SK-N-SH treated with all-trans-retinoic acid at 6 μM for 48 hours (cell line): ENCODE data around the gene CYS1.
"Not testable (repeated sequence)": the region's sequence is repeated elsewhere in the genome, so short reads cannot be mapped to it uniquely, and the experiment has no call there.

Experiments used
- ATAC-seq: fragments of 200-7000 bp; cut with Tn5 transposase; 3 replicates; pipeline ENCODE4 v1.9.1; 2020; ENCODE audit warnings: mild to moderate bottlenecking, moderate library complexity
- ARNTL ChIP-seq: fragments of 450-650 bp; formaldehyde crosslinking; IDR thresholded peaks from 2 replicates; pipeline ENCODE4 v1.5.0; 2020; ENCODE audit warnings: low read depth, mild to moderate bottlenecking, moderate library complexity, borderline replicate concordance
- BACH2 ChIP-seq: fragments of 250-450 bp; sonication (Bioruptor Pico); IDR thresholded peaks from 2 replicates; pipeline ENCODE4 v1.9.0; 2021; ENCODE audit warnings: mild to moderate bottlenecking, borderline replicate concordance
- CSDC2 ChIP-seq: fragments of 250-450 bp; sonication (Bioruptor Pico); IDR thresholded peaks from 2 replicates; pipeline ENCODE4 v1.5.0; 2020; ENCODE audit warnings: mild to moderate bottlenecking, moderate library complexity
- CSRNP3 ChIP-seq: fragments of 250-450 bp; sonication (Bioruptor Pico); IDR thresholded peaks from 2 replicates; pipeline ENCODE4 v1.5.1; 2021; ENCODE audit warnings: mild to moderate bottlenecking, moderate library complexity
- ESRRG ChIP-seq: fragments of 250-450 bp; sonication (Bioruptor Pico); IDR thresholded peaks from 2 replicates; pipeline ENCODE4 v1.6.1; 2021; ENCODE audit warnings: mild to moderate bottlenecking
- GLIS3 ChIP-seq: fragments of 250-450 bp; sonication (Bioruptor Pico); IDR thresholded peaks from 2 replicates; pipeline ENCODE4 v1.5.0; 2020; ENCODE audit warnings: mild to moderate bottlenecking, moderate library complexity
- OSR1 ChIP-seq: fragments of 250-450 bp; sonication (Bioruptor Pico); IDR thresholded peaks from 2 replicates; pipeline ENCODE4 v1.8.0; 2022; ENCODE audit warnings: moderate library complexity, mild to moderate bottlenecking, inconsistent platforms
- PATZ1 ChIP-seq: fragments of 250-450 bp; sonication (Bioruptor Pico); IDR thresholded peaks from 2 replicates; pipeline ENCODE4 v1.8.0; 2020; ENCODE audit warnings: mild to moderate bottlenecking, moderate library complexity, borderline replicate concordance
- PPARA ChIP-seq: fragments of 250-450 bp; sonication (Bioruptor Pico); IDR thresholded peaks from 2 replicates; pipeline ENCODE4 v1.5.0; 2020; ENCODE audit warnings: mild to moderate bottlenecking, borderline replicate concordance
- RARB ChIP-seq: fragments of 250-450 bp; sonication (Bioruptor Pico); IDR thresholded peaks from 2 replicates; pipeline ENCODE4 v1.8.0; 2021; ENCODE audit warnings: mild to moderate bottlenecking, moderate library complexity
- SNAI2 ChIP-seq: fragments of 250-450 bp; sonication (Bioruptor Pico); IDR thresholded peaks from 2 replicates; pipeline ENCODE4 v1.5.0; 2020; ENCODE audit warnings: mild to moderate bottlenecking, moderate library complexity
- TCF4 ChIP-seq: fragments of 250-450 bp; sonication (Bioruptor Pico); IDR thresholded peaks from 2 replicates; pipeline ENCODE4 v1.8.0; 2021; ENCODE audit warnings: mild to moderate bottlenecking, moderate library complexity, borderline replicate concordance
- TOX ChIP-seq: fragments of 250-450 bp; sonication (Bioruptor Pico); IDR thresholded peaks from 2 replicates; pipeline ENCODE4 v1.8.0; 2021; ENCODE audit warnings: mild to moderate bottlenecking, moderate library complexity, borderline replicate concordance
- TSHZ2 ChIP-seq: fragments of 250-450 bp; sonication (Bioruptor Pico); IDR thresholded peaks from 2 replicates; pipeline ENCODE4 v1.5.0; 2020; ENCODE audit warnings: mild to moderate bottlenecking, moderate library complexity
- ZFP3 ChIP-seq: fragments of 250-450 bp; sonication (Bioruptor Pico); IDR thresholded peaks from 2 replicates; pipeline ENCODE4 v1.5.0; 2020; ENCODE audit warnings: mild to moderate bottlenecking, moderate library complexity
- ZFP30 ChIP-seq: fragments of 450-650 bp; formaldehyde crosslinking; IDR thresholded peaks from 2 replicates; pipeline ENCODE4 v1.5.0; 2022; ENCODE audit warnings: mild to moderate bottlenecking, moderate library complexity
- ZNF565 ChIP-seq: fragments of 450-650 bp; formaldehyde crosslinking; conservative IDR thresholded peaks from 2 replicates; pipeline ENCODE4 v1.5.0; 2020; ENCODE audit warnings: low read depth, mild to moderate bottlenecking, moderate library complexity
- ZNF70 ChIP-seq: fragments of 450-650 bp; formaldehyde crosslinking; IDR thresholded peaks from 2 replicates; pipeline ENCODE4 v1.5.0; 2020; ENCODE audit warnings: mild to moderate bottlenecking, moderate library complexity
- ZNF8 ChIP-seq: fragments of 450-650 bp; formaldehyde crosslinking; IDR thresholded peaks from 2 replicates; pipeline ENCODE4 v1.5.0; 2020; ENCODE audit warnings: mild to moderate bottlenecking, moderate library complexity

The CYS1 gene

GRCh38 chr2:10032746-10033105 is 47.5 kb downstream of the CYS1 start:
- TF ChIP-seq PPARA (CRISPR knock-in tag) (no peak), ZFP3 (CRISPR knock-in tag) (no peak), ESRRG (CRISPR knock-in tag) (no peak), TOX (CRISPR knock-in tag) (no peak)
- ATAC-seq, result no peak

- no peak for ATAC-seq
- TF ChIP-seq TCF4 (CRISPR knock-in tag), result no peak
- no peak for TF ChIP-seq ZNF8 (CRISPR knock-in tag)
- no peak for TF ChIP-seq SNAI2 (CRISPR knock-in tag)
- TF ChIP-seq ZFP30 (CRISPR knock-in tag), result no peak
- TF ChIP-seq GLIS3 (CRISPR knock-in tag), result no peak
- no peak for TF ChIP-seq OSR1 (CRISPR knock-in tag)
- TF ChIP-seq PATZ1 (CRISPR knock-in tag), result no peak
- no peak for TF ChIP-seq TSHZ2 (CRISPR knock-in tag)
- TF ChIP-seq, all 23 proteins: peak for 0
These were observed 48.1 kb downstream of the CYS1 start for GRCh38 chr2:10031886-10032745.

GRCh38 chr2:10030798-10031197 is 49.4 kb downstream of the CYS1 start:
- ATAC-seq, result not testable (repeated sequence)

- ATAC-seq, result no peak
- no peak for TF ChIP-seq ZNF565 (CRISPR knock-in tag)
- TF ChIP-seq TOX (CRISPR knock-in tag), result no peak
- no peak for TF ChIP-seq SNAI2 (CRISPR knock-in tag)
- TF ChIP-seq ESRRG (CRISPR knock-in tag), result no peak
- TF ChIP-seq GLIS3 (CRISPR knock-in tag), result no peak
- TF ChIP-seq OSR1 (CRISPR knock-in tag), result no peak
- no peak for TF ChIP-seq ZFP3 (CRISPR knock-in tag)
- no peak for TF ChIP-seq ARNTL (CRISPR knock-in tag)
- TF ChIP-seq ZNF8 (CRISPR knock-in tag), result no peak
- TF ChIP-seq RARB (CRISPR knock-in tag), result no peak
- no peak for TF ChIP-seq BACH2
- no peak for TF ChIP-seq PATZ1 (CRISPR knock-in tag)
- TF ChIP-seq CSDC2 (CRISPR knock-in tag), result no peak
These were observed 49.9 kb downstream of the CYS1 start for GRCh38 chr2:10030311-10030736.

GRCh38 chr2:10029875-10030223 is 50.4 kb downstream of the CYS1 start:
- ATAC-seq, result no peak
- TF ChIP-seq PPARA (CRISPR knock-in tag) (no peak), RARB (CRISPR knock-in tag) (no peak), BACH2 (no peak), CSRNP3 (CRISPR knock-in tag) (no peak), TCF4 (CRISPR knock-in tag) (no peak), TOX (CRISPR knock-in tag) (no peak), CSDC2 (CRISPR knock-in tag) (no peak), ZFP30 (CRISPR knock-in tag) (no peak), TSHZ2 (CRISPR knock-in tag) (no peak), ARNTL (CRISPR knock-in tag) (no peak), ESRRG (CRISPR knock-in tag) (no peak), ZNF70 (no peak), GLIS3 (CRISPR knock-in tag) (no peak)
